HG03571 (cell line): Measurements from ENCODE around the gene HBQ1.
"Not testable (repeated sequence)": the region's sequence is repeated elsewhere in the genome, so short reads cannot be mapped to it uniquely, and the experiment has no call there.

Experiments
- ATAC-seq: cut with Tn5 transposase; IDR thresholded peaks from one replicate; pipeline ENCODE4 v1.9.1; 2021; ENCODE audit not compliant: unreplicated experiment

HBQ1 gene

GRCh38 chr16:175011-175949, 5.0 kb upstream of the HBQ1 start:
- ATAC-seq = no peak

DNA sequence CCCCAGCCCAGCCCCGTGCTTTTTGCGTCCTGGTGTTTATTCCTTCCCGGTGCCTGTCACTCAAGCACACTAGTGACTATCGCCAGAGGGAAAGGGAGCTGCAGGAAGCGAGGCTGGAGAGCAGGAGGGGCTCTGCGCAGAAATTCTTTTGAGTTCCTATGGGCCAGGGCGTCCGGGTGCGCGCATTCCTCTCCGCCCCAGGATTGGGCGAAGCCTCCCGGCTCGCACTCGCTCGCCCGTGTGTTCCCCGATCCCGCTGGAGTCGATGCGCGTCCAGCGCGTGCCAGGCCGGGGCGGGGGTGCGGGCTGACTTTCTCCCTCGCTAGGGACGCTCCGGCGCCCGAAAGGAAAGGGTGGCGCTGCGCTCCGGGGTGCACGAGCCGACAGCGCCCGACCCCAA, 4.3 kb upstream of the HBQ1 start:
- not testable (repeated sequence) for ATAC-seq

- not testable (repeated sequence) for ATAC-seq
These were observed 3.5 kb upstream of the HBQ1 start, which contains the start of gene HBA1 for GRCh38 chr16:176477-177382. TSS of gene HBA1 (plus strand) at chr16:176680. CDS start at chr16:176717, 37 bp downstream.

GRCh38 chr16:177394-177822, 2.9 kb upstream of the HBQ1 start:
- no peak for ATAC-seq

GRCh38 chr16:177981-178667, 2.1 kb upstream of the HBQ1 start:
- ATAC-seq = no peak

DNA sequence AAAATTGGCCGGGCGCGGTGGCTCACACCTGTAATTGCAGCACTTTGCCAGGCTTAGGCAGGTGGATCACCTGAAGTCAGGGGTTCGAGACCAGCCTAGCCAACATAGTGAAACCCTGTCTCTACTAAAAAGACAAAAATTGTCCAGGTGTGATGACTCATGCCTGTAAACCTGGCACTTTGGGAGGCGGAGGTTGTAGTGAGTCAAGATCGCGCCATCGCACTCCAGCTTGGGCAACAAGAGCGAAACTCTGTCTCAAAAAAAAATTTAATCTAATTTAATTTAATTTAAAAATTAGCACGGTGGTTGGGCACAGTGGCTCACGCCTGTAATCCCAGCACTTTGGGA, 1.6 kb upstream of the HBQ1 start:
- ATAC-seq = no peak

DNA sequence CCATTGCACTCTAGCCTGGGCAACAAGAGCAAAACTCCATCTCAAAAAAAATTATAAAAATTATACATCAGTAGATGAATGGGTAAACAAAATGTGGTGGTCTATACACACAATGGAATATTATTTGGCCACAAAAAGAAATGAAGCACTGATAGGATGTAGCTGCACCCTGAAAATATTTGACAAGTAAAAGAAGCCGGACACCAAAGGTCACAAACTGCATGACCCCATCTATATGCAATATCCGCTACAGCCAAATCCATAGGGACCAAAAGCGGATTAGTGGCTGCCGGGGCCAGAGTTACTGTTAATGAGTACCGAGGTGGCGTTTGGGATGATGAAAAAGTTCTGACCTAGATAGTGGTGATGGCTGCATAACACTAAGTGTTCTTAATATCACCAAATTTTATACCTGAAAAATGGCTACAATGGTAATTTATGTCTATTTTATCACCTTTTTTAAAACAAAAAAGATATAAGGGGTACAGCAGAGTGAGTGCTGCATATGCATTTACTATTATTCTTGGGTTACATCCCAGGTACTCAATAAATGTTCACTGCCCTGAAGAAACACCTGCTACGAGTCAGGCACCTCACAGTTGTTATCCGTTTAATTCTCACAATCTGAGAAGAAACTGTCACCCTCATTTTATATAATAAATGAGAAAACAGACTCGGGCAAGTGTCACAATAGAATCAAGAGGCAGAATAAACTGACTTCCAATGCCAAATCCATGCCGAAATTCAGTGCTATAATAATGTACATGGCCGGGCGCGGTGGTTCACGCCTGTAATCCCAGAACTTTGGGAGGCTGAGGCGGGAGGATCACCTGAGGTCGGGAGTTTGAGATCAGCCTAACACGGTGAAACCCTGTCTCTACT, 807 bp upstream of the HBQ1 start:
- no peak for ATAC-seq

GRCh38 chr16:180681-181564, 664 bp downstream of the HBQ1 start:
- peak; percentile 62 for ATAC-seq

- ATAC-seq = no peak
These were observed 1.3 kb downstream of the HBQ1 start for GRCh38 chr16:181565-182021.

DNA sequence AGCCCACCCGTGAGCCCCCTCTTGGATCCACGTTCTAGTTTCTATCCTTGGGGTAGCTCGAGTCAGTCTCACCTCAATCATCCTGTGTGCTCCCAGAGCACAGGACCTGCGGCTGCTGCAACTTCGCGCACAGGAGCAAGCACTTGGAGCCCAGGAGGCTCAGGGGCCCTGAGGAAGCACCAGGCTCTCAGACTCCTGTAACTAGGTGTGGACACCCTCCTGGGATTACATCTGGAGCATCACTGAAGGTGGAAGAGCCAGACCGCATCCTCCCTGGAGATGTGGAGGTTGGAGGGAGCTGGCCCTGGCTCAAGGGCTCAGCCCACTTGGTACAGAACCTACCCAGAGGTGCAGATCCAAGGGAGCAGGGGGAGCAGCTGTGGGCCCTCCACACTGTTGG, 2.7 kb downstream of the HBQ1 start:
- no peak for ATAC-seq

- no peak for ATAC-seq
These were observed 5.0 kb downstream of the HBQ1 start for GRCh38 chr16:185213-185612.

GRCh38 chr16:185691-186090, 5.4 kb downstream of the HBQ1 start:
- ATAC-seq = no peak

DNA sequence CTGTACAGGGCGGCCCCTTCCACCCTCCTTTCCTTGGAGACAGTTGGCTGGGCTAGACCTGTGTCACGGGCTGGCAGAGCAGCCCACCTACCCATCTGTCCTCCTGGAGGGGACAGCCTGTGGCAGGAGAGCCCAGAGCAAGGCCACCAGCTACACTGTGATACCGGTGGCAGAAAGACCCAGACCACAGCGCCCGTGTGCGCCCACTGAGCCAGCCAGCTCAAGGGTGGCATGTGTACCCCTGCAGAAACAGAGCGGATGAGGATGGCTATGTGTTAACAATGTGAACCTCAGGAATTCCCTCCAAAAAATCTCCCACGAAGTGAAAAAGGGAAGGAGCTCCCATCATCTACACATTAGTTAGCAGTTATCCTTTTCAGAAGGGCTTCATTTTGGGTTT, 7.1 kb downstream of the HBQ1 start:
- ATAC-seq = no peak

GRCh38 chr16:188674-189073, 8.4 kb downstream of the HBQ1 start:
- ATAC-seq = no peak

DNA sequence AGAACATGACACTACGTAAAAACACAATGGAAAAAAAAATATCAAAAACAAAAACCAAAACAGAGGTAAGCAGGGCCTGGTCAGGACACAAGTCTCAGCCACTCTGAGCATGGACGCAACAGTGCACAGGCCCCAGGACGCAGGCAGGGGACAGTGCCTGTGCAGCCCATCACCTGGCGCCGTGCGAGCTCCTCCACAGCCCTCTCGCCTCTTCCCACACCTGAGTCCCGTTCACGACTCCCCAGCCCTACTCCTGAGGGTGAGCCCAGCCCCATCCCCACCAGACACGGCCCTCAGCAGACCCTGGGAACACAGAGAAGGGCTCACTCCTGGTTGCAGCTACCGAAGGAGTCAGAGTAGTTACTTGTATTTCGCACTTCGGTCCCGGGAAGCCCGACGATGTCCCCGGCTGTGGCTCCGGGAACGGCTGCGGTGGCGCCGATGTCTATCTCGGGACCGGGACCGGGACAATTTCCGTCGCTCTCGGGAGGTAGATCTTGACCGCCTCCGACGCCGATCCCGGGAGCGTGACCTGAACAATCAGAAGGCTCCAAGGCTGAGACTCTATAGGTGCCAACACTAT, 9.4 kb downstream of the HBQ1 start:
- no peak for ATAC-seq

DNA sequence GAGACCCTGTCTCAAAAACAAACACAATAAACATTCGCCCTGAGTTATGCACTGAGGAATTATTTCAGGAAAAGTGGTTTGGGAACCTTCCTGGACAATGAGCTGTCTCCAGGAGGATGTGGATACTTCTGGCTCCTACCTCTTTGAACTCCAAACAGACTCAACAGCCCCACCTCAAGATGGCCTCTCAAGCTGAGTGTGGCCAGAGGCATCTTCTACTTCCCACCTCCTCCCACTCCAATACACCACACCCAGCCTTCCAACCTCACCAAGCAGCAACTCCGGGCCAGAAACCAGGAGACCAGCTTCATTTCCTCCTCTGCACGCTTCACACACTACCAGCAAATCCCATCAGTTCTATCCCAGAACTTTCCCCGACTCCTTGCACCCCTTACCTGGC, 11.6 kb downstream of the HBQ1 start:
- ATAC-seq = no peak

DNA sequence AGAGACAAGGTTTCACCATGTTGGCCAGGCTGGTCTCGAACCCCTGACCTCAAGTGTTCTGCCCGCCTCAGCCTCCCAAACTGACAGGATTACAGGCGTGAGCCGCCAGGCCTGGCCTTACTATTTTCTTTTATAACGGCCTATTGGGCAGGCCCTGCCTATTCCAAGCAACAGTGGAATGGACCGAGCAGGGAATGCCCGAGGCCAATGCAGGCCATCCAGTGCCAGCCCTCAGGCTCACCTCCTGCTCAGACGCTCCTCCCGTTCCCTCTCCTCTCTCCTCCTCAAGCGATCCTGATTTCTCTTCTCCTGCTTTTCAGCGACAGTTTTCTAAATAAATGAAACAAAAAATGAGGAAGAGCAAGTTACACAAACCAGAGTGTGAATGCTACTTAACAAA, 12.4 kb downstream of the HBQ1 start:
- no peak for ATAC-seq

DNA sequence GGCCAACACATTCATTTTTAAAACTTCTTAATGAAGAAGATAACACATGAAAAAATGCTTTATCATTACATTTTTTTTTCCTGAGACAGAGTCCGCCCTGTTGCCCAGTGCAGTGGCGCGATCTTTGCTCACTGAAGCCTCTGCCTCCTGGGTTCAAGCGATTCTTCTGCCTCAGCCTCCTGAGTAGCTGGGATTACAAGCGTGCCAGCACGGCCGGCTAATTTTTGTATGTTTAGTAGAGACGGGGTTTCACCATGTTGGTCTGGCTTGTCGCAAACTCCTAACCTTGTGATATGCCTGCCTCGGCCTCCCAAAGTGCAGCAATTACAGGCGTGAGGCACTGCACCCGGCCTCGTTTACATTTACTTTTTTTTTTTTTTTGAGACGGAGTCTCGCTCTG, 13.2 kb downstream of the HBQ1 start:
- no peak for ATAC-seq

DNA sequence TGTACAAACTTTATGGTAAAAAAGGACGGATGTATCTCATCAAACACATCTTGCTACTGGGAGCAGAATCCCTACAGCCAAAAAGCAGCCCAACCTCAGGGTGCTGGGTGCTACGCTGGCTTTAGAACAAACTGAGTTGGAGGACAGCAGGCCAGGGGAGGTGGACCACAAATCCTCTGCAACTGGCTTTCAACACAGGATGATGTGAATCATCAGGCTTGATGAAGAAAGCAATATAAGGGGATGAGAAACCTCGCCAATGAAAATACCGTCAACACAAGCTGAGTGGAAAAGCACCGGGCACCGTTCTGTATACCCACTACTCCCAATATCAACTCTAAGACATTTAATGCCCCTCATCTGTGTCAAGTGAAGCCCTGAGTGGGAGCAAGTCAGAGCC, 14.3 kb downstream of the HBQ1 start:
- ATAC-seq = no peak
